ENCODE measurements around the gene ARHGEF38.
"Not testable (repeated sequence)": the region's sequence is repeated elsewhere in the genome, so short reads cannot be mapped to it uniquely, and the experiment has no call there.

The ARHGEF38 gene

DNA sequence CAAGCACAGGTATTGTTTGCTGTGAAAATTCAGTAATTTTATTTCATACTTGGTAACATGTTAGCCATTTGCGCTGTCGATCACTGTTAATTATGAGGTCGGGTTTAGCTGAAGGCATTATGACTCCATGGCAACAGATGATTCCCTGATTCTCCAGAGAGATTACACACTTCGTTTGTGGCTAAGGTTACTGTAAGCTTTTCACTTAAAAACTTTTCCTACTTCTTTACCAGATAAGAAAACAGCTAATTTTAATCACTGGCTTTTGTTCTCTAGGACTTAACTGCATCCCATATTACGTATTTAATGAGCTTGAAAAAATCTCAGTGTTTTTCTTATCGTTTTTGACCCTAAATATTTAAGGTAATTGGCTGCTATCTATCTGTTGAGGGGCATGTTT lies 158.3 kb downstream of the ARHGEF38 start:
- no peak for DNase-seq (ENCODE audit: low read depth in 2 of 2)

DNA sequence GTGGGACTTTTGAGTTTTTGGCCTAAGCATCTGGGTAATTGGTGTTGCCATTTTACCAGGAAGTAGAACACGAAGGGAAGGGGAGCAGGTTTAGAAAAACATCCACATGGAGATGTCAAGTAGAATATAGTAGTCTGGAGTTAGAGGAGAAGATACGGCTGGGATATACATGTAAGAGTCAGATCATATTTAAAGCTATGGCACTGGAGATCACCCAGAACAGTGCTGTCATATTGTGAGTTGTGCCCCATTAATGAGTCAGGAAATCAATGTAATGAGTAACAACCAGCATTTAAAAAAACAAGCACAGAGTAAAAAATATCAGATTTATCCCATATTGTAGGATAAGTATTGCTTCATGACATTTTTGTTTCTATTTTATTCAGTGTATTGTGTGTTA lies 160.3 kb downstream of the ARHGEF38 start:
- DNase-seq (ENCODE audit: low read depth in 2 of 2): no peak

DNA sequence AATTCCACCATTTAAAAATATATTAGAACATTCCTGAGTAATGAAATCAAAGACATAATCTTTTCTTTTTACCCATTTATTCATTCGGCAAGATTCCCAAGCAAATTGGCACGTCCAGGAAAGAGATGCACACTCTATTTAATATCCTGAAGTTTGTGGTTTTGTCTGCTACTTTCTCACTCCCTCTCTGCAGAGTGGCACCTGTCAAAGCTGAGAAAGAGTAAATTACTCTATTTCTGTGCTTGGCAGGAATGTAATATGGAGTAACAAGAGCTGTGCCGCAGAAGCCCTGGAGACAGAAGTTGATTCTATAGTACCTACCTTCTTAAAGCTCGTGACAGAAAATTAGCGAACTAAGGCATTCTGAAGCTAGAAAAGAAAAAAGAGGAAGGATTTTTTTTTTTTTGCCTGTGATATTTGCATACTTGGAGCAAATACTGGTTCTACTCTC lies 161.7 kb downstream of the ARHGEF38 start:
- DNase-seq (ENCODE audit: low read depth in 2 of 2): no peak

DNA sequence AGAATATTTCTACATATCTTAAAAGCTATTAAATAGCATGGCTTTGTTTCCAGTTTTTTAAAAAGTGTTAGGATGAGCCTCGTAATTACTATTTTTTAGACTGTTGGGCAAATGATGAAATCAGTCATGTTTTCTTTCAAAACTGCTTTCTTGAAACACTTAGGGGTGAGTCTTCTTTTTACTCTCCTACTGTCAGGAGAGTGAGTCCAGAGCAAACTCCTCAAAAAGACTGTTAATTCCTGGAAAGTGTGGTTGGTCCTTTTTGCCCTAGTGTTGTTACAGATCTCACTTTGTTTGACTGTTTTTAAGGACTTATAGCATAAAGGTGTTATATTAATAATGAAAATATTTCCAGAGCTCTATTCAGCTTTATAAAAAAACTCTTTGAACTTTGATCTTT lies 162.5 kb downstream of the ARHGEF38 start:
- no peak for DNase-seq (ENCODE audit: low read depth in 2 of 2)

DNA sequence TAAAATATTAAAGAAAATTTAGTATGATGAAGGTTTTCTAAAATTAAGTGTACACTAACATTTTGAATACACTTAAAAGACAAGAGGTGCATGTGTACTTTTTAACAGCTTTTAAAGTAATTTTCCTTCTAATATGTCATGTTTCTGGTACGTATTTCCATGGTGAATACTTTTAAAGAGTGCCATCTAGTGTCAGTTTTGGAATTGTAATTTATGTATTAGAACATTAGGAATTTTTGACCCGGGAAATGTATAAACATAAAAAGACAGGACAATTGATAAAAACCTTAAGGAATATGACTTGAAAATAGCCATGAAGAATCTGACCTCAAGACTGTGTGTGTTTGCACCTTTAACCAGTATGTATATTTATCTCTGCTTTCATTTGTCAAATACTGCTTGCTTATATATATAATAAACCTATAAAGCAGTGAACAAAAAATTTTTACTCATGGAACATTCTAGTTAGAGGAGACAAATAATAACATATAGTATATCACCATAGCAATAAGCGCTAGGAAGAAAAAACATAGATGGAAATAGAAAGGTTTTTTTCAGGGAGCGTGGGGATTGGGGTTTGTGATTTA lies 163.4 kb downstream of the ARHGEF38 start:
- peak in 1 of 2 experiments; percentile 20 for DNase-seq (ENCODE audit: low read depth in 2 of 2)

DNA sequence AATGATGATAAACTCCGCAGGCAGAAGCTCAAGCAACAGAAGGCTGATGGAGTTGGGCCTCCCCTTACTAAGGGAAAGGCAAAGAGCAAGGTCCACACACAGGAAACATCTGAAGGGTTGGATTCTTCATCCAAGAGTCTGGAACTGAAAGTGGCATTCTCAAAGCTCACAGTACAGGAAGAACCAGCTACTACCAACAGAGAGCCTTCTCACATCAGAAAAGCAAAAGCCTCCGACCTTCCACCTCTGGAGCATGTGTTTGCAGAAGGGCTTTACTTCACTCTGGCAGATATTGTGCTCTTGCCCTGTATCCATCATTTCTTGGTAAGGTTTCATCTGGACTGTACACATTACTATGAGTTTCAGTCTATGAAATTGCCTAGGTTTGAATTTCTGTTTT lies 166.8 kb downstream of the ARHGEF38 start:
- no peak for DNase-seq (ENCODE audit: low read depth in 2 of 2)

DNA sequence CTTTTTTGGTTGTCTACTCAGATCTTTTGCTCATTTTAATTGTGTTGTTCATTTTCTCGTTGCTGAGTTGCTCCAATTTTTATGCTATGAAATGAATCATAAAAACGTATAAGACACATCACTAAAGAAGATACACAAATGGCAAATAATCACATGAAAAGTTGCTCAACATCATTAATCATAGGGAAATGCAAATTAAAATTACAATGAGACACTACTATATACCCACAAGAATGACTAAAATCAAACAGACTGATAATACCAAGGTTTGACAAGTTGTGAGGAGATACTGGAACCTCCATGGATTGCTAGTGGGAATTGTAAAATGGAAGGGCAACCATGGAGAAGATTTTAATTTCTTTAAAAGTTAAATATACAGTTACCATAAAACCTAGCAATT lies 173.2 kb downstream of the ARHGEF38 start:
- DNase-seq (ENCODE audit: low read depth in 2 of 2): no peak

DNA sequence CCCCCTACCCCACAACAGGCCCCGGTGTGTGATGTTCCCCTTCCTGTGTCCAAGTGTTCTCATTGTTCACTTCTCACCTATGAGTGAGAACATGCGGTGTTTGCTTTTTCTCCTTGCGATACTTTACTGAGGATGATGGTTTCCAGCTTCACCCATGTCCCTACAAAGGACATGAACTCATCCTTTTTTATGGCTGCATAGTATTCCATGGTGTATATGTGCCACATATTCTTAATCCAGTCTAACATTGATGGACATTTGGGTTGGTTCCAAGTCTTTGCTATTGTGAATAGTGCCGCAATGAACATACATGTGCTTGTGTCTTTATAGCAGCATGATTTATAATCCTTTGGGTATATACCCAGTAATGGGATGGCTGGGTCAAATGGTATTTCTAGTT lies 177.5 kb downstream of the ARHGEF38 start:
- DNase-seq (ENCODE audit: low read depth in 2 of 2): not testable (repeated sequence)

Data from fibroblast of skin of left quadriceps (primary cell).